Measurements from ENCODE around the gene PDS5B.

DNA sequence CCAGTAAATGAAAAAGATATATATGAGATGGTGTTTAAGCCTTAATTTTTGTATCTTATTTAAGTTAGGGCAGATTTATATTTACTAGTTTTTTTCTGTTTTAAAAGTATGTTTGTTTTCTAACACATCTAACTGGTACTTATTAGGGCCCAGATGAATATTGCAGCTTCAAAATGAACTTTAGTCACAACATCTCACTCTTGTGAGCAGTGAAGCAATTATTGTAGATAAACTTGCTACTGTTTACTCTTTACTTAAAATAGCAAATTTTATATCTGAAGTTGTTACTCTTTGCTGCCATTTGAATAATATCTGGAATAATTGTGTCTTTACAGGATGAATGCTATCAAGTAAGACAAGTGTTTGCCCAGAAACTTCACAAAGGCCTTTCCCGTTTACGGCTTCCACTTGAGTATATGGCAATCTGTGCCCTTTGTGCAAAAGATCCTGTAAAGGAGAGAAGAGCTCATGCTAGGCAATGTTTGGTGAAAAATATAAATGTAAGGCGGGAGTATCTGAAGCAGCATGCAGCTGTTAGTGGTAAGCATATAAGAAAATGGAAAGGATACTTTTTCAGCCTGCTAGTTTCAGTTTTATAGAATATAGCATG, 166.8 kb downstream of the PDS5B start:
- TF ChIP-seq EP300 (IDR thresholded peaks at IDR 0.05) (no peak), POLR2AphosphoS5 (IDR thresholded peaks at IDR 0.05) (no peak), POLR2A (IDR thresholded peaks at IDR 0.05) (no peak)
- TF ChIP-seq, protein P1, sequence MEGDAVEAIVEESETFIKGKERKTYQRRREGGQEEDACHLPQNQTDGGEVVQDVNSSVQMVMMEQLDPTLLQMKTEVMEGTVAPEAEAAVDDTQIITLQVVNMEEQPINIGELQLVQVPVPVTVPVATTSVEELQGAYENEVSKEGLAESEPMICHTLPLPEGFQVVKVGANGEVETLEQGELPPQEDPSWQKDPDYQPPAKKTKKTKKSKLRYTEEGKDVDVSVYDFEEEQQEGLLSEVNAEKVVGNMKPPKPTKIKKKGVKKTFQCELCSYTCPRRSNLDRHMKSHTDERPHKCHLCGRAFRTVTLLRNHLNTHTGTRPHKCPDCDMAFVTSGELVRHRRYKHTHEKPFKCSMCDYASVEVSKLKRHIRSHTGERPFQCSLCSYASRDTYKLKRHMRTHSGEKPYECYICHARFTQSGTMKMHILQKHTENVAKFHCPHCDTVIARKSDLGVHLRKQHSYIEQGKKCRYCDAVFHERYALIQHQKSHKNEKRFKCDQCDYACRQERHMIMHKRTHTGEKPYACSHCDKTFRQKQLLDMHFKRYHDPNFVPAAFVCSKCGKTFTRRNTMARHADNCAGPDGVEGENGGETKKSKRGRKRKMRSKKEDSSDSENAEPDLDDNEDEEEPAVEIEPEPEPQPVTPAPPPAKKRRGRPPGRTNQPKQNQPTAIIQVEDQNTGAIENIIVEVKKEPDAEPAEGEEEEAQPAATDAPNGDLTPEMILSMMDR (IDR thresholded peaks at IDR 0.05) = no peak

Measured in gastroesophageal sphincter (tissue), 3 donors.